Erythroblast (primary cell): Measurements from ENCODE around the gene FAM168B.

ENCODE experiments used
- GATA1 ChIP-seq: IDR thresholded peaks from 2 replicates; pipeline ENCODE4 v1.6.1; 2011; ENCODE audit warnings: low read depth, mild to moderate bottlenecking, control low read depth, low read length, moderate library complexity
- POLR2A ChIP-seq: IDR thresholded peaks from 2 replicates; pipeline ENCODE4 v1.6.1; 2011; ENCODE audit warnings: mild to moderate bottlenecking, low read length

GRCh38 chr2:131054488-131054887 lies 38.8 kb downstream of the FAM168B start:
- TF ChIP-seq POLR2A (no peak), GATA1 (no peak)
